Activated CD8-positive, alpha-beta T cell treated with anti-CD3 and anti-CD28 coated beads for 36 hours (primary cell): ENCODE measurements around the gene AIFM2. TPM values are rescaled to one million over a fixed set of nuclear protein-coding genes. Genes with fewer than 3 reads are reported as not detected.

ENCODE experiments used
- ATAC-seq: fragments of 200-7000 bp; cut with Tn5 transposase; one replicate; pipeline ENCODE4 v1.10.0; 2021; ENCODE audit warnings: mild to moderate bottlenecking, moderate library complexity
- CTCF ChIA-PET: fragments of 350-600 bp; sonication (Branson Sonifier 250); formaldehyde crosslinking; loops from one replicate; lab custom pipeline; 2021; ENCODE audit warnings: antibody characterized with exemption; lab: Charles Lee
- POLR2A ChIA-PET: fragments of 350-600 bp; sonication (Branson Sonifier 250); formaldehyde crosslinking; loops from one replicate; lab custom pipeline; 2021; ENCODE audit warnings: antibody characterized with exemption; lab: Charles Lee
- DNase-seq: peaks from one replicate; pipeline ENCODE4 v3.0.0-alpha.2; 2020
- H3K27ac Mint-ChIP-seq: one replicate; pipeline ENCODE4 v1.8.0; 2021; ENCODE audit warnings: mild to moderate bottlenecking, mixed read lengths
- H3K27me3 Mint-ChIP-seq: one replicate; pipeline ENCODE4 v1.8.0; 2021; ENCODE audit warnings: mixed read lengths
- H3K36me3 Mint-ChIP-seq: one replicate; pipeline ENCODE4 v1.8.0; 2021; ENCODE audit warnings: low read depth, mixed read lengths
- H3K4me1 Mint-ChIP-seq: one replicate; pipeline ENCODE4 v1.8.0; 2021; ENCODE audit warnings: low read depth, mixed read lengths
- H3K4me3 Mint-ChIP-seq: one replicate; pipeline ENCODE4 v1.8.0; 2021; ENCODE audit warnings: mild to moderate bottlenecking, moderate library complexity, mixed read lengths
- H3K9me3 Mint-ChIP-seq: one replicate; pipeline ENCODE4 v1.8.0; 2021; ENCODE audit warnings: mixed read lengths
- CTCF ChIP-seq: fragments of 200-600 bp; IDR thresholded peaks from one replicate; pipeline ENCODE4 v1.8.0; 2022; ENCODE audit warnings: antibody characterized with exemption, mild to moderate bottlenecking
- intact Hi-C: fragments of 100-400 bp; cut with micrococcal nuclease; formaldehyde crosslinking; loops from one replicate; pipeline ENCODE4 v1.10.0; 2022
- total RNA-seq, 2 experiments: library from RNA; stranded (reverse); gene quantifications; one replicate each; pipeline ENCODE4 v1.2.3, GENCODE V29; 2021

Gene AIFM2
- total RNA-seq, 2 experiments from 2014 or later = 6.3 to 8.2 TPM

- intact Hi-C loops = no loop called here
- peaks cover 4% of the 10 kb centered on the region for H3K36me3 Mint-ChIP-seq
- no peak overlapping the region for H3K4me3 Mint-ChIP-seq
- no peaks in the 10 kb centered on the region for H3K27me3 Mint-ChIP-seq
- no peaks in the 10 kb centered on the region for H3K9me3 Mint-ChIP-seq
- no peak overlapping the region for H3K27ac Mint-ChIP-seq
- ATAC-seq (no peak), DNase-seq (no peak)
- POLR2A ChIA-PET = interaction anchor here (0.8 to 1.4 kb wide), 2 partner anchors 17 to 43 kb away, joined by 3 to 4 read pairs; no protein-coding TSS in a partner anchor
- H3K4me1 Mint-ChIP-seq = peaks cover 11% of the 10 kb centered on the region
- CTCF ChIA-PET = interaction anchor here (0.8 to 5.5 kb wide), 10 partner anchors 9 to 246 kb away, joined by 3 to 99 read pairs (median 16); partner anchors contain the start of gene TYSND1
- no peak for TF ChIP-seq CTCF
Observed at GRCh38 chr10:70118196-70118595, 14.4 kb downstream of the AIFM2 start.

GRCh38 chr10:70117646-70118045, 15.0 kb downstream of the AIFM2 start:
- intact Hi-C loops = no loop called here
- POLR2A ChIA-PET = interaction anchor here (0.8 to 2.4 kb wide), 4 partner anchors 13 to 43 kb away, joined by 3 to 11 read pairs (median 4); partner anchors contain the start of gene TYSND1
- TF ChIP-seq CTCF = no peak

GRCh38 chr10:70115948-70116682, 16.5 kb downstream of the AIFM2 start:
- CTCF ChIA-PET = interaction anchor here (0.7 to 5.5 kb wide), 52 partner anchors 10 to 271 kb away, joined by 3 to 99 read pairs (median 4); partner anchors contain the start of genes AIFM2 and TYSND1
- POLR2A ChIA-PET = interaction anchor here (0.6 to 2.4 kb wide), 6 partner anchors 10 to 29 kb away, joined by 3 to 11 read pairs (median 4); partner anchors contain the start of gene TYSND1
- ATAC-seq (peak; percentile 93), DNase-seq (peak; percentile 77)
- H3K4me3 Mint-ChIP-seq = no peak overlapping the region
- H3K4me1 Mint-ChIP-seq = peaks cover 11% of the 10 kb centered on the region
- H3K9me3 Mint-ChIP-seq = no peaks in the 10 kb centered on the region
- H3K27me3 Mint-ChIP-seq = no peaks in the 10 kb centered on the region
- intact Hi-C loops = no loop called here
- peaks cover 8% of the 10 kb centered on the region for H3K36me3 Mint-ChIP-seq
- peak; percentile 90 for TF ChIP-seq CTCF
- no peak overlapping the region for H3K27ac Mint-ChIP-seq

More at GRCh38 chr10:70117646-70118045, 15.0 kb downstream of the AIFM2 start:
- no peak overlapping the region for H3K4me3 Mint-ChIP-seq
- no peak for DNase-seq
- no peak overlapping the region for H3K27ac Mint-ChIP-seq
- peaks cover 4% of the 10 kb centered on the region for H3K36me3 Mint-ChIP-seq
- CTCF ChIA-PET = interaction anchor here (0.7 to 5.5 kb wide), 13 partner anchors 8 to 246 kb away, joined by 3 to 99 read pairs (median 18); partner anchors contain the start of gene TYSND1
- ATAC-seq = no peak
- peaks cover 11% of the 10 kb centered on the region for H3K4me1 Mint-ChIP-seq
- H3K9me3 Mint-ChIP-seq = no peaks in the 10 kb centered on the region
- H3K27me3 Mint-ChIP-seq = no peaks in the 10 kb centered on the region

GRCh38 chr10:70114902-70115301, 17.7 kb downstream of the AIFM2 start:
- no peak overlapping the region for H3K27ac Mint-ChIP-seq
- no peaks in the 10 kb centered on the region for H3K9me3 Mint-ChIP-seq
- H3K36me3 Mint-ChIP-seq = peaks cover 8% of the 10 kb centered on the region
- peaks cover 11% of the 10 kb centered on the region for H3K4me1 Mint-ChIP-seq
- DNase-seq (no peak), ATAC-seq (no peak)
- CTCF ChIA-PET = interaction anchor here (1.1 to 5.5 kb wide), 18 partner anchors 9 to 249 kb away, joined by 3 to 99 read pairs (median 14); partner anchors contain the start of genes AIFM2 and TYSND1
- H3K27me3 Mint-ChIP-seq = no peaks in the 10 kb centered on the region
- TF ChIP-seq CTCF = no peak
- POLR2A ChIA-PET = no interaction called here
- intact Hi-C loops = no loop called here
- H3K4me3 Mint-ChIP-seq = no peak overlapping the region
